BJ (cell line): ENCODE data around the gene SRMS. TPM values are rescaled to one million over a fixed set of nuclear protein-coding genes. Genes with fewer than 3 reads are reported as not detected.

Experiments
- CTCF ChIA-PET: fragments of 350-600 bp; formaldehyde crosslinking; extraction: SDS; loops from one replicate; lab custom pipeline; 2021; ENCODE audit warnings: antibody characterized with exemption, inconsistent platforms; lab: Yijun Ruan, JAX
- POLR2A ChIA-PET: fragments of 300-600 bp; sonication (Branson Sonifier 250); formaldehyde crosslinking; extraction: SDS; loops from one replicate; lab custom pipeline; 2021; ENCODE audit warnings: antibody characterized with exemption; lab: Charles Lee
- DNase-seq: peaks from one replicate; pipeline ENCODE4 v3.0.0-alpha.2; 2011; ENCODE audit warnings: low read depth
- H3K27me3 ChIP-seq: 2 replicates; pipeline ENCODE4 v1.6.0; 2011; ENCODE audit warnings: low read length; ENCODE audit not compliant: control insufficient read depth, insufficient read depth
- H3K36me3 ChIP-seq: 2 replicates; pipeline ENCODE4 v1.5.1; 2011; ENCODE audit warnings: low read length; ENCODE audit not compliant: control insufficient read depth, insufficient read depth
- H3K4me3 ChIP-seq: 2 replicates; pipeline ENCODE4 v1.5.1; 2011; ENCODE audit warnings: low read depth, mild to moderate bottlenecking, control low read depth, low read length
- polyA plus RNA-seq: library from polyadenylated mRNA; depleted of rRNA; stranded (reverse); fragments of >200 nt; gene quantifications from 2 replicates; pipeline ENCODE4 v1.2.3, GENCODE V29; 2011
- TF ChIP-seq, protein P1 (sequence below): IDR thresholded peaks from 2 replicates; pipeline ENCODE4 v1.5.1; 2011; ENCODE audit warnings: low read depth, mild to moderate bottlenecking, control low read depth, inconsistent platforms, low read length, moderate library complexity; ENCODE audit not compliant: insufficient read depth

The SRMS gene
- polyA plus RNA-seq, 1 experiment, result not detected

DNA sequence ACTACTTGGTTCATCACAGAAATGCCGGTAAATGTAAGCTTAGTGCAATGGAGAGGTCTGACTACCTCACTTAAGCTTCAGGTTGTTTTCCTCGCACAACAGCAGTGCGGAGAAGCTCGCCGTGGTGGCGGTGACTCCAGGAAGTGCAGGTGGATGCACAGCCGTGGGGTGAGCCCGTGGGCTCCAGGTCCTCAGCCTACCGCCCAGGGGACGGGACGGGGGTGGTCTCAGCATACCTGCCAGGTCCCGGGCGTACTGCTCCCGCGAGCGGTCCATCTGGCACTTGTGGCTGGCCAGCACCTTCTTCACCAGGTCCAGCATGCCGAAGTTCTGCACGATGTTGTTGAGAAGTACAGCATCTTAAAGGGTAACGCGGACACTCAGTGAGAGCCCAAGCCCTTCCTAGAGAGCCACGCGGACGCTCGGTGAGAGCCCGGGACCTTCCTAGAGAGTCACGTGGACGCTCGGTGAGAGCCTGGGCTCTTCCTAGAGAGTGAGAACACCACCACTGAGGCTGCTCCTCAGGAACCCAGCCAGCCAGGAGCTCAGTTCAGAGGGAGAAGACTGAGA lies 44.3 kb upstream of the SRMS start:
- Histone ChIP-seq H3K4me3 (no peak overlapping the region), H3K27me3 (no peaks in the 10 kb centered on the region), H3K36me3 (peaks cover 27% of the 10 kb centered on the region)
- CTCF ChIA-PET, result interaction anchor here (0.6 kb wide), 1 partner anchor 192 kb away, joined by 3 read pairs; no protein-coding TSS in a partner anchor
- no peak for DNase-seq
- POLR2A ChIA-PET, result no interaction called here
- TF ChIP-seq, protein P1, sequence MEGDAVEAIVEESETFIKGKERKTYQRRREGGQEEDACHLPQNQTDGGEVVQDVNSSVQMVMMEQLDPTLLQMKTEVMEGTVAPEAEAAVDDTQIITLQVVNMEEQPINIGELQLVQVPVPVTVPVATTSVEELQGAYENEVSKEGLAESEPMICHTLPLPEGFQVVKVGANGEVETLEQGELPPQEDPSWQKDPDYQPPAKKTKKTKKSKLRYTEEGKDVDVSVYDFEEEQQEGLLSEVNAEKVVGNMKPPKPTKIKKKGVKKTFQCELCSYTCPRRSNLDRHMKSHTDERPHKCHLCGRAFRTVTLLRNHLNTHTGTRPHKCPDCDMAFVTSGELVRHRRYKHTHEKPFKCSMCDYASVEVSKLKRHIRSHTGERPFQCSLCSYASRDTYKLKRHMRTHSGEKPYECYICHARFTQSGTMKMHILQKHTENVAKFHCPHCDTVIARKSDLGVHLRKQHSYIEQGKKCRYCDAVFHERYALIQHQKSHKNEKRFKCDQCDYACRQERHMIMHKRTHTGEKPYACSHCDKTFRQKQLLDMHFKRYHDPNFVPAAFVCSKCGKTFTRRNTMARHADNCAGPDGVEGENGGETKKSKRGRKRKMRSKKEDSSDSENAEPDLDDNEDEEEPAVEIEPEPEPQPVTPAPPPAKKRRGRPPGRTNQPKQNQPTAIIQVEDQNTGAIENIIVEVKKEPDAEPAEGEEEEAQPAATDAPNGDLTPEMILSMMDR, result no peak

- peaks cover 26% of the 10 kb centered on the region for H3K36me3 ChIP-seq
- POLR2A ChIA-PET, result no interaction called here
- TF ChIP-seq, protein P1, result no peak
- no peaks in the 10 kb centered on the region for H3K27me3 ChIP-seq
- DNase-seq, result no peak
- CTCF ChIA-PET, result no interaction called here
- H3K4me3 ChIP-seq, result no peak overlapping the region
Observed at GRCh38 chr20:63591147-63591533, 43.6 kb upstream of the SRMS start.

DNA sequence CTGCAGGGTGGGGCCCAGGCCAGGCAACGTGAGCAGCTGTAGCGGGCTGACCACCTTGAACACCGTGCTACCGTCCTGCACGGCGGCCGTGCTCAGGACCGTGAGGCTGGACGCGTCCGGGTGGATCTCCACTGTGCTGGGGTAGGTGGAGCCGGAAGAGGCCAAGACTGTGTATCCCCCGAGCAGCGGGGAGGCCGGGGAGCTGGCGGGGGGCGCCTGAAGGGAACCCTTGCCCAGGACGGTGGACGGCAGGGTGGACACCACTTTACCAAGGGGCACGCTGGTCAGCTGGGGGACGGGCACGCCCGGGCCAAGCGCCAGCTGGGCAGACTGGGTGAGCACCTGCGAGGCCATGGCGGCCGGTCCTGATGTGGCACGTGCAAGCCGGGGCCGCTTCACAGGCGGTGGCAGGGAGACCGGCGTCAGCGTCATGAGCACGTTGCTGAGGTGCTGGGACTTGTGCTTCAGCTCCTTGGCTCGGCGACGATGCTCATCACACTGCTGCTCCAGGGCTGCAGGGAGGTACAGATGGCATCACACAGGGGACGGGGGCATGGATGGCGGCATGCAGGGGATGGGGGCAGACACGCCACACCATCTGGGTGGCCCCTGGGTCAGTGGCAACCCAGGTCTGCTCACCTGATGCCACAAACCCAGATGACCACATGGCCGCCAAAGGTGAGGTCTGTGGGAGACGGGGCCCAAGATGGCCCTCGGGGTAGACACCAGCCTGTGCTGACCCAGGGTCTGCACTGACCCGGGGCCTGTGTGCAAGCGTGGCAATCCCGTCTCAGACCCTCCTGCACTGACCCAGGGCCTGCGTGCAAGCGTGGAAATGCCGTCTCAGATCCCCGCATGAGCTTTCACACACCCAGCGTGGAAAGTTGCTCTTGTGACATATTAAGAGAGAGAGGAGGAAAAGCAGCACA lies 42.9 kb upstream of the SRMS start:
- DNase-seq, result no peak
- CTCF ChIA-PET, result no interaction called here

GRCh38 chr20:63589261-63590217 lies 42.0 kb upstream of the SRMS start:
- peaks cover 21% of the 10 kb centered on the region for H3K36me3 ChIP-seq
- POLR2A ChIA-PET, result no interaction called here
- CTCF ChIA-PET, result interaction anchor here (1.0 kb wide), 1 partner anchor 37 kb away, joined by 3 read pairs; no protein-coding TSS in a partner anchor
- no peak for DNase-seq
- TF ChIP-seq, protein P1, result no peak
- H3K27me3 ChIP-seq, result no peaks in the 10 kb centered on the region
- H3K4me3 ChIP-seq, result no peak overlapping the region

More for the DNA sequence above, 42.9 kb upstream of the SRMS start:
- TF ChIP-seq, protein P1, result no peak
- Histone ChIP-seq H3K4me3 (no peak overlapping the region), H3K27me3 (no peaks in the 10 kb centered on the region), H3K36me3 (peaks cover 22% of the 10 kb centered on the region)
- POLR2A ChIA-PET, result no interaction called here
